GM19463 (cell line): Measurements from ENCODE around the gene FBXO2.
A peak's percentile ranks its signal among the peaks of the same experiment; 100 is the strongest.

Source experiments
- ATAC-seq: cut with Tn5 transposase; IDR thresholded peaks from one replicate; pipeline ENCODE4 v1.9.1; 2021; ENCODE audit warnings: mild to moderate bottlenecking, moderate library complexity; ENCODE audit not compliant: unreplicated experiment

FBXO2 gene

GRCh38 chr1:11682799-11683198 is 28.6 kb upstream of the FBXO2 start:
- no peak for ATAC-seq

- ATAC-seq: no peak
Observed at GRCh38 chr1:11682287-11682771, 28.1 kb upstream of the FBXO2 start.

- ATAC-seq: peak; percentile 90
Observed at GRCh38 chr1:11681071-11681771, 27.0 kb upstream of the FBXO2 start, which contains the start of gene MAD2L2. Gene MAD2L2 (minus strand): TSS chr1:11681148. CDS start chr1:11680601, 547 bp downstream.

GRCh38 chr1:11680270-11681070 is 26.2 kb upstream of the FBXO2 start:
- peak; percentile 13 for ATAC-seq

- ATAC-seq: no peak
Observed at GRCh38 chr1:11678442-11678841, 24.2 kb upstream of the FBXO2 start.

DNA sequence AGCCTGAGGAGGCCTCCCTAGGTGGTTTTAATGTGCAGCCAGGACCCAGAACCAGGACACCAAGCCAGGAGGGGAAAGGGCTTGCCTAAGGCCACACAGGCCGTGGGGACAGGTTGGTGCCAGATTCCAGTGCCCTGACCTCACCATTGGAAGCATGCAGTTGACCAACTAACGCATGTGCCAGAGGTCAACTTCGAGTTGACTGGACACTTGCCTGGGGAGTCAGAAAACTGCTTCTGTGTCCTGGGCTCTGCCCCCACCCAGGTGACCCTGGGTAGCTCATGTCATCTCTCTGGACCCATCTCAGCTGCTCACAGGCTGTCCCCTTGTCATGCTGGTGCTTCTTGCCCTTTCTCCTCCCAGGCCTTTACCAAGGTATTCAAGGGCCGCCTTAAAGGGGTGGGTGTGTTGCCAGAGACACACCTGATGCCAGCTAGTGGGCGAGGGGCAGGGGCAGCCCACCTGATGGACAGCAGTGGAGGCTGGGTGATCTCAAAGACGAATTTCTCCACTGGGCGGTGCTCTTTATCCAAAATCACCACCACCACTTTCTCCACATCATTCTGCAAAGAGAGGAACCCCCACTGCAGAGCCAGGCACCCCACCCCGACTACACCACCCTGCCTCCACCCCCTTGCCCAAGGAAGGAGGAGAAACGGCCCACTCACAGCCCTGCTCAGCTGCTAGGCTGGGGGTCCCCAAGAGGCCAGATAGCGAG is 22.3 kb upstream of the FBXO2 start:
- ATAC-seq: no peak

- ATAC-seq: no peak
Observed at GRCh38 chr1:11675325-11675724, 21.1 kb upstream of the FBXO2 start.

GRCh38 chr1:11674488-11674887 is 20.3 kb upstream of the FBXO2 start:
- no peak for ATAC-seq

GRCh38 chr1:11673089-11673769 is 19.0 kb upstream of the FBXO2 start:
- ATAC-seq: no peak

DNA sequence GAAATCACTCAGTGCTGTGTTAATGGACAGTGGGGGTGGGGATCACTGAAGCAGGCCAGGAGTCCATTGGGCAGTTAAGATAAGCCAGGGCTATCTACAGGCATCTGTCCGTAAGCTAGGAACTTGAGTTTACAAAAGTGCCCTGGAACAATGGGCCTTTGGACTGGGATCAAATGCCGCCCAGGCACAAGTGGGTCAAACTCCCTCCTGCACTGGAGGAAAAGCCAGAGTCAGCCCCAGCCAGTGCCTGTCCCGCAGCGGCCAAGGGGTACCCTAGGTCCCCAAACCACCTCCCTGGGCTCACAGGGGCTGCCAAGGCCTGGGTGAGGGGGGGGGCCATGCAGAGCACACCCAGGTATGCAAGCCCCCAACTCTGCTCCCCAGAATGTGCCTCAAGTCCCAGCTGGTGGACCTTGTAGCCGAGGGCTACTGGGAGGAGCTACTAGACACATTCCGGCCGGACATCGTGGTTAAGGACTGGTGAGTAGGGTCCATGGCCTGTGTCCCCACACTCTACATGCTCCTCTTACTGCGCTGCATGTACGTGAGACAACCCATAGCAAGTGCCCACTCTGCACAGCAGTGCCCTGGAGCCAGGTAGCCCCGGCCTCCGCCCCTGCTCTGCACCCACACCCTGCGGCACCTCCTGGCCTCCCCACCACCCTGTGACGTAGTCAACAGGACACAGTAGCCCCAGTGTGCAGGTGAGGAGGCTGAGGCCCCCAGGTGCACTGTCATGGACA is 17.5 kb upstream of the FBXO2 start:
- ATAC-seq: no peak

- ATAC-seq: no peak
Observed at GRCh38 chr1:11671205-11671543, 16.9 kb upstream of the FBXO2 start.

GRCh38 chr1:11670747-11671146 is 16.5 kb upstream of the FBXO2 start:
- no peak for ATAC-seq

DNA sequence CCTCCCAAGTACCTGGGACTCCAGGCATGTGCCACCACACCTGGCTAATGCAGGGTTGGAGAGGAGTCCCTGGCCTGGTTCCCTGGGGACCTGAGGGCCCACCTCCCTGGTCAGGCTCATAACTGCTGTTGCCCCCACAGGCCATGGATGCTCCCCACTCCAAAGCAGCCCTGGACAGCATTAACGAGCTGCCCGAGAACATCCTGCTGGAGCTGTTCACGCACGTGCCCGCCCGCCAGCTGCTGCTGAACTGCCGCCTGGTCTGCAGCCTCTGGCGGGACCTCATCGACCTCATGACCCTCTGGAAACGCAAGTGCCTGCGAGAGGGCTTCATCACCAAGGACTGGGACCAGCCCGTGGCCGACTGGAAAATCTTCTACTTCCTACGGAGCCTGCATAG is 14.3 kb upstream of the FBXO2 start:
- no peak for ATAC-seq

GRCh38 chr1:11664336-11665065 is 10.3 kb upstream of the FBXO2 start:
- peak; percentile 49 for ATAC-seq

GRCh38 chr1:11661103-11661502 is 6.9 kb upstream of the FBXO2 start:
- no peak for ATAC-seq

- ATAC-seq: no peak
Observed at GRCh38 chr1:11659748-11660147, 5.5 kb upstream of the FBXO2 start.

- no peak for ATAC-seq
Observed at GRCh38 chr1:11658542-11658941, 4.3 kb upstream of the FBXO2 start.

GRCh38 chr1:11657654-11658053 is 3.4 kb upstream of the FBXO2 start:
- no peak for ATAC-seq

DNA sequence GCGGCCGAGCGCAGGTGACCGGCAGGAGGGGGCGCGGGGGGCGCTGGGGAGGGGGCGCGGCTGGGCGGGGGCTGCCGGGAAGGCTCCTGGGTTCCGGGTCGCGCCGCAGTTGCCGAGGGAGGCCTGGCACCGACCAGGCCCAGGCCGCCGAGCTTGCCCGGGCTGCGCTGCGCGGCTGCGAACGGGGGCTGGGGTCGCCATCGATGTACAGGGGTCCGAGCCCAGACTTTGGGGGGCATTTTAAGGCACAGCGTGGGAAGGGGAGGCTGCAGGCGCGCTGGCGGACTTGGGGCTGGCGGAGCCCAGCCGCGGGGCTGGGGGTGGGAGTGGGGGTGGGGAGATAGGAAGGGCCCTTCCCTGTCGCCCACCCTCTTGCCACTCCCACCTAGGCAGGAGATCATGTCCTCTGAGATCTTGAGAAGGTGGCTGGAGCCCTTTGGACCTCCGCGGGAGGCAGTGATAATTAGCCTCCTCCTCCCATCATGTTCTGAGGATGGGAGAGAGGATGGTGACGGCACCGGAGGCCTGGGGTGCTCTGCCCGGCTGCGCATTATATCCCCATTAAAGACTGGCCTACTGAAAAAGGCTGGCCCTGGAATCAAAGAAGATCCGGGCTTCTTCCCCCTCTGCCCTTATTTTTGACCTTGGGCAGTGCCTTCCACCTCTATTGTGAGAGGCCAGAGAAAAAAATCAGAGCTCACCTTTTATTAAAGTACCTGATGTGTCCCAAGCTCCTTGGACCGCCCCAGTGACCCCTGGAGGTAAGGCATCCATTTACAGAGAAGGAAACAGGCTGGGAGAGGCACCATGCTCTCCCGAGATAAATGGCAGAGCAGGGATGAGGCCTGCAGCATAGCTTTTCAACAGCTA is 945 bp upstream of the FBXO2 start:
- ATAC-seq: peak; percentile 23
